Osteoblast (primary cell): ENCODE data around the gene MRPL12. TPM values are rescaled to one million over a fixed set of nuclear protein-coding genes. Genes with fewer than 3 reads are reported as not detected.

Experiments
- DNase-seq: peaks from one replicate; pipeline ENCODE4 v3.0.0; 2011; ENCODE audit warnings: low spot score, mixed read lengths; ENCODE audit not compliant: insufficient read length; ENCODE audit errors: missing footprints
- H2AFZ ChIP-seq: 2 replicates; pipeline ENCODE4 v1.6.0; 2011; ENCODE audit warnings: mild to moderate bottlenecking, low read length
- H3K27ac ChIP-seq: 2 replicates; pipeline ENCODE4 v1.5.1; 2011; ENCODE audit warnings: mild to moderate bottlenecking, low read depth, low read length, moderate library complexity
- H3K27me3 ChIP-seq: 2 replicates; pipeline ENCODE4 v1.6.0; 2012; ENCODE audit warnings: mild to moderate bottlenecking, control low read depth, inconsistent platforms, low read length, moderate library complexity; ENCODE audit not compliant: insufficient read depth
- H3K36me3 ChIP-seq: 2 replicates; pipeline ENCODE4 v1.5.1; 2011; ENCODE audit warnings: mild to moderate bottlenecking, low read length, control low read depth, moderate library complexity; ENCODE audit not compliant: insufficient read depth
- H3K4me1 ChIP-seq: 2 replicates; pipeline ENCODE4 v1.5.1; 2011; ENCODE audit warnings: mild to moderate bottlenecking, low read length, control low read depth, moderate library complexity; ENCODE audit not compliant: insufficient read depth
- H3K4me2 ChIP-seq: 2 replicates; pipeline ENCODE4 v1.6.0; 2011; ENCODE audit warnings: mild to moderate bottlenecking, low read length; ENCODE audit not compliant: insufficient read depth
- H3K4me3 ChIP-seq: fragments of 200-600 bp; sonication (generic); 3 replicates; pipeline ENCODE4 v1.5.1; 2012; ENCODE audit warnings: mild to moderate bottlenecking, low read length, inconsistent platforms; ENCODE audit not compliant: insufficient read depth
- H3K79me2 ChIP-seq: 2 replicates; pipeline ENCODE4 v1.6.0; 2012; ENCODE audit warnings: mild to moderate bottlenecking, low read length, control low read depth, inconsistent platforms; ENCODE audit not compliant: insufficient read depth
- H3K9me3 ChIP-seq: 2 replicates; pipeline ENCODE4 v1.5.1; 2011; ENCODE audit warnings: low read depth, low read length, control low read depth
- H4K20me1 ChIP-seq: 2 replicates; pipeline ENCODE4 v1.6.0; 2012; ENCODE audit warnings: mild to moderate bottlenecking, low read length, control low read depth; ENCODE audit not compliant: insufficient read depth
- total RNA-seq: library from RNA; depleted of rRNA; stranded (reverse); fragments of >200 nt; gene quantifications from 2 replicates; pipeline ENCODE4 v1.2.3, GENCODE V29; 2012
- TF ChIP-seq, protein P1 (sequence below): IDR thresholded peaks from 2 replicates; pipeline ENCODE4 v1.5.1; 2011; ENCODE audit warnings: mild to moderate bottlenecking, low read depth, low read length, moderate library complexity; ENCODE audit errors: extremely low read depth

MRPL12 gene
- total RNA-seq, 1 donor: 6.2 TPM

DNA sequence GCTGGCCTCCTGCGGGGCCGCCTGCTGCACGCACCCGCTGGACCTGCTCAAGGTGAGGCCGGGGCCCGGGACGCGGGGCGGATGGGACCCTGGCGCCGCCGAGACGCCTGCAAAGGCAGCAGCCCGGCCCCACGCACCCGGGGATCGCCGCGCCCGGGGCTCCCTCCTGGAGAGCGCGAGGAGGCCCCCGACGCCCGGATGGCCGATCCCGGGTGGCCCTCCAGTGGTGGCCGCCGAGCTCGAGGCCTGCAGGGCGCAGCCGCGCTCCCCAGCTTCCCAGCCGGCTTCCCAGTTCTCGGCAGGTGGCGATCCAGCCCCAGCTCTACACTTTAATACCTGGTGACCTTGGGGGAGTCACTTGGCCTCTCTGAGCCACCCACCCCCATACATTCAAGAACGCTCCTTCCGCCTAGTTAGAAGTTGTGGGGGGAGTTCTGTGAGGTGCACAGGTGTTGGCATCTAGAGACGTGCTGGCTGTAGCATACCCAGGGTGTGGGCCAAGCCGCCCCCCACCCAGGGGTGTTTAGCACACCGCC, 9.4 kb downstream of the MRPL12 start:
- H3K4me3 ChIP-seq: peak overlapping the region; percentile 77
- H4K20me1 ChIP-seq: peaks cover 10% of the 10 kb centered on the region
- H3K36me3 ChIP-seq: peaks cover 10% of the 10 kb centered on the region
- H3K4me1 ChIP-seq: peaks cover 27% of the 10 kb centered on the region
- DNase-seq: peak; percentile 99
- H2AFZ ChIP-seq: peak overlapping the region; percentile 35
- no peaks in the 10 kb centered on the region for H3K27me3 ChIP-seq
- TF ChIP-seq, protein P1, sequence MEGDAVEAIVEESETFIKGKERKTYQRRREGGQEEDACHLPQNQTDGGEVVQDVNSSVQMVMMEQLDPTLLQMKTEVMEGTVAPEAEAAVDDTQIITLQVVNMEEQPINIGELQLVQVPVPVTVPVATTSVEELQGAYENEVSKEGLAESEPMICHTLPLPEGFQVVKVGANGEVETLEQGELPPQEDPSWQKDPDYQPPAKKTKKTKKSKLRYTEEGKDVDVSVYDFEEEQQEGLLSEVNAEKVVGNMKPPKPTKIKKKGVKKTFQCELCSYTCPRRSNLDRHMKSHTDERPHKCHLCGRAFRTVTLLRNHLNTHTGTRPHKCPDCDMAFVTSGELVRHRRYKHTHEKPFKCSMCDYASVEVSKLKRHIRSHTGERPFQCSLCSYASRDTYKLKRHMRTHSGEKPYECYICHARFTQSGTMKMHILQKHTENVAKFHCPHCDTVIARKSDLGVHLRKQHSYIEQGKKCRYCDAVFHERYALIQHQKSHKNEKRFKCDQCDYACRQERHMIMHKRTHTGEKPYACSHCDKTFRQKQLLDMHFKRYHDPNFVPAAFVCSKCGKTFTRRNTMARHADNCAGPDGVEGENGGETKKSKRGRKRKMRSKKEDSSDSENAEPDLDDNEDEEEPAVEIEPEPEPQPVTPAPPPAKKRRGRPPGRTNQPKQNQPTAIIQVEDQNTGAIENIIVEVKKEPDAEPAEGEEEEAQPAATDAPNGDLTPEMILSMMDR: no peak
- H3K4me2 ChIP-seq: peak overlapping the region; percentile 87
- H3K9me3 ChIP-seq: no peaks in the 10 kb centered on the region
- H3K27ac ChIP-seq: no peak overlapping the region
- peaks cover 3% of the 10 kb centered on the region for H3K79me2 ChIP-seq

DNA sequence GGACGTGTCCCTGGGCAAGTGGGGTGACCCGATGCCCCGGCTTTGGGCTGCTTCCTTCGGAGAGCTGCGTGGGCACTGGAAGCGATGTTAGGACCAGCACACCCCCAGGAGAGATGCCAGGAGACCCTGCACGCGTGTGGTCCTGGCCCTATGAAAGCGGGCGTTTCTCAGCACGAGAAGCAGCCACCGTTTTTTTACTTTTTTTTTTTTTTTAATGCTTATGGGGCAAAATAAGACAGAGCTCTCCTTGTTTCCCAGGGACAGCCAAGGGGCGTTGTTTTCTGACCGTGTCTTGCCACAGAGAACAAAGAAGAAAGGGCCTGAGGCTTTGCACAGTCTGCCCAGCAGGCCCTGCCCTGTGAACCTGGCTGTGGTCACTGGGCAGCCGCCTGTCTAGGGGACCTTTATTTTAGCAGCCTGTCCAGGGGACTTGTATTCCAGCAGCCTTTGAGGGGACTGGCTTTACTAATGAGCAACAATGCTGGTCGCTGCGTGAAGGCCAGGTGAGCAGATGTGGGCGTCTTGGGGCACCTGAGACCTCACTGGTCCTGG, 9.9 kb downstream of the MRPL12 start:
- no peaks in the 10 kb centered on the region for H3K27me3 ChIP-seq
- H3K9me3 ChIP-seq: no peaks in the 10 kb centered on the region
- H4K20me1 ChIP-seq: peaks cover 10% of the 10 kb centered on the region
- peak overlapping the region; percentile 35 for H2AFZ ChIP-seq
- DNase-seq: peak; percentile 90
- H3K4me3 ChIP-seq: peak overlapping the region; percentile 77
- TF ChIP-seq, protein P1: no peak
- H3K4me2 ChIP-seq: peak overlapping the region; percentile 87
- H3K79me2 ChIP-seq: peaks cover 3% of the 10 kb centered on the region
- peaks cover 27% of the 10 kb centered on the region for H3K4me1 ChIP-seq
- H3K27ac ChIP-seq: no peak overlapping the region
- H3K36me3 ChIP-seq: peaks cover 5% of the 10 kb centered on the region

DNA sequence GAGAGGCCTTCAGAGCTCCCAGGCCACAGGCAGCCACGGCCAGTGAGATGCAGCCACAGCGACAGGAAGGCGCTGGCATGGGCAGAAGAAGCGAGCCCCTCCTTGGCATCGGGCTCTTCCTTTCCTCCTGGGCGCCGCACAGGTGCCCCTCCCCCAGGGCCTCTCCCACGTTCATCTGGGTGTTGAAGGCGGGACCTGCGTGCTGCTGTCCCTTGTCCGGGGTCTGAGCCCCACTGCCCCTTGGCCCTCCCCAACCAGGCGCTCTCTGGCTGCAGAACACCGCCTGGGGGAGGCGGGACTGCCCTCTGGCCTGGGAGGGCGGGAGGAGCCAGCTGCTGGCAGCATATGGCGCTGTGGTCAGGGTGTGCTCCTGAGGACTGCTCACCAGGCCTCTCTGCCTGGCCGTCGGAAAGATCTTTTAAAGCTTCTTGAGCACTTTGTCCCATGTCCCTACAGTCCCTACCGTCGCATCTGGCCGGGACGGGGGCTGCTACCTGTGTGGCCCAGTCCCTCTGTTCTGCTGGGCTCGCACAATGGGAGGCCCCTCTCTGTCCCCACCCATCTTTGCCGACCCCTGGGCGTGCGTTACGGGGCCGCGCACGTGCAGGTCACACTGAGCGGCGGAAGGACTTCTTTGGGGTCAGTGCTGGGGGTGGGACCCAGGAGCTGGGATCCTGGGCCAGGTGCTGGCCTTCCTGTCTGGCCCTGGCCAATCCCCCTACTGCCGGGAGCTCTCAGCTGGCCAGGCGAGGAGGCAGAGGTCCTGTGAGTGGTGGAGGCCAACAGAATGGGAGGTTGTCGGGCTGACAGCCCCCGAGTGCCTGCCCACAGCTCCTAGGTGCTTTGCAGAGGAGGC, 10.6 kb downstream of the MRPL12 start:
- Histone ChIP-seq H3K36me3 (no peaks in the 10 kb centered on the region), H3K79me2 (peaks cover 3% of the 10 kb centered on the region), H3K4me2 (peak overlapping the region; percentile 87), H3K4me3 (no peak overlapping the region), H3K9me3 (no peaks in the 10 kb centered on the region), H3K27ac (no peak overlapping the region), H3K27me3 (no peaks in the 10 kb centered on the region), H2AFZ (peak overlapping the region; percentile 6), H4K20me1 (peaks cover 10% of the 10 kb centered on the region), H3K4me1 (peaks cover 27% of the 10 kb centered on the region)
- peak; percentile 90 for DNase-seq
- TF ChIP-seq, protein P1: no peak
